GM12801 (cell line): ENCODE results near the gene TM4SF4.

Source experiments
- CTCF ChIP-seq: IDR thresholded peaks from one replicate; pipeline ENCODE4 v1.5.1; 2011; ENCODE audit warnings: control low read depth; ENCODE audit not compliant: insufficient read length; ENCODE audit errors: extremely low read depth

The TM4SF4 gene

GRCh38 chr3:149464542-149465328 lies 9.8 kb upstream of the TM4SF4 start:
- TF ChIP-seq CTCF, result no peak

GRCh38 chr3:149465351-149465883 lies 9.1 kb upstream of the TM4SF4 start:
- TF ChIP-seq CTCF, result no peak

GRCh38 chr3:149466192-149466591 lies 8.3 kb upstream of the TM4SF4 start:
- no peak for TF ChIP-seq CTCF

- no peak for TF ChIP-seq CTCF
Measured at GRCh38 chr3:149468504-149469212, 5.8 kb upstream of the TM4SF4 start.

- TF ChIP-seq CTCF, result no peak
Measured at GRCh38 chr3:149470381-149470780, 4.1 kb upstream of the TM4SF4 start.

- TF ChIP-seq CTCF, result no peak
Measured at GRCh38 chr3:149472030-149472797, 2.3 kb upstream of the TM4SF4 start.
